Aorta (tissue), 5 donors: ENCODE measurements around the gene GDPD4. TPM values are rescaled to one million over a fixed set of nuclear protein-coding genes. Genes with fewer than 3 reads are reported as not detected.

Experiments used
- ATAC-seq: fragments of 200-7000 bp; cut with Tn5 transposase; one replicate; pipeline ENCODE4 v1.9.1; 2022; ENCODE audit warnings: moderate library complexity; ENCODE audit not compliant: low FRiP score
- DNase-seq, 2 donors: peaks; one replicate each; pipeline ENCODE4 v3.0.0-alpha.2; 2020
- H3K27ac ChIP-seq, 2 donors: one replicate each; pipeline ENCODE4 v1.5.1; 2013; ENCODE audit warnings: low read length in 2 of 2, mild to moderate bottlenecking in 2 of 2, moderate library complexity in 2 of 2, control low read depth in 1 of 2, inconsistent platforms in 1 of 2, low read depth in 1 of 2
- H3K27me3 ChIP-seq, 2 donors: one replicate each; pipeline ENCODE4 v1.6.1; 2013; ENCODE audit warnings: control low read depth in 1 of 2, low read length in 1 of 2, mild to moderate bottlenecking in 1 of 2, moderate library complexity in 1 of 2; ENCODE audit not compliant: insufficient read depth in 2 of 2, control insufficient read depth in 1 of 2
- H3K36me3 ChIP-seq, 2 donors: one replicate each; pipeline ENCODE4 v1.6.1; 2013; ENCODE audit warnings: control low read depth in 1 of 2, low read length in 1 of 2, mild to moderate bottlenecking in 1 of 2; ENCODE audit not compliant: insufficient read depth in 2 of 2, control insufficient read depth in 1 of 2
- H3K4me1 ChIP-seq, 2 donors: one replicate each; pipeline ENCODE4 v1.6.1; 2013; ENCODE audit warnings: low read length in 2 of 2, control low read depth in 1 of 2, mild to moderate bottlenecking in 1 of 2, moderate library complexity in 1 of 2; ENCODE audit not compliant: insufficient read depth in 2 of 2, control insufficient read depth in 1 of 2
- H3K4me3 ChIP-seq, 2 donors: one replicate each; pipeline ENCODE4 v1.5.1; 2013; ENCODE audit warnings: low read length in 2 of 2, control low read depth in 1 of 2, mild to moderate bottlenecking in 1 of 2
- H3K9me3 ChIP-seq: one replicate; pipeline ENCODE4 v1.6.1; 2013; ENCODE audit warnings: mild to moderate bottlenecking, low read length; ENCODE audit not compliant: control insufficient read depth
- WGBS, 2 donors: extraction: QIAGEN DNeasy Blood & Tissue Kit; methylation state at CpG; one replicate each; pipeline ENCODE4 v1.1.7; 2013; 5-methylcytosine and 5-hydroxymethylcytosine counted together
- intact Hi-C, 2 donors: fragments of 100-400 bp; cut with DNase I; formaldehyde crosslinking; loops; one replicate each; pipeline versions ENCODE4 v1.14.2 to v1.15.0; 2022
- long read RNA-seq, 2 donors: library from polyadenylated mRNA; unstranded; transcript quantifications; one replicate each; pipeline ENCODE4 v2.0.0, GENCODE V29; 2020 to 2021
- polyA plus RNA-seq, 2 donors: library from polyadenylated mRNA; stranded (reverse); fragments of 200-250 nt; gene quantifications; one replicate each; pipeline ENCODE4 v1.2.3, GENCODE V29; 2013
- total RNA-seq, 2 donors: library from RNA; stranded (reverse); fragmentation: NEBNext Ultra II Directional; extraction: Animal tissue kit (Norgen Biotek cat#: 25700); gene quantifications; one replicate each; pipeline ENCODE4 v1.2.1, GENCODE V29; 2021
- donor health status: healthy with polysubstance abuse.
- donor health status: Bipolar disorder and iron deficiency.
- donor health status: DM: no; HTN: no; CAD: no.
- donor health status: DM: no; HTN: no; CAD: no.
- donor health status: DM: yes; HTN: yes; CAD: no.

Gene GDPD4, protein sequence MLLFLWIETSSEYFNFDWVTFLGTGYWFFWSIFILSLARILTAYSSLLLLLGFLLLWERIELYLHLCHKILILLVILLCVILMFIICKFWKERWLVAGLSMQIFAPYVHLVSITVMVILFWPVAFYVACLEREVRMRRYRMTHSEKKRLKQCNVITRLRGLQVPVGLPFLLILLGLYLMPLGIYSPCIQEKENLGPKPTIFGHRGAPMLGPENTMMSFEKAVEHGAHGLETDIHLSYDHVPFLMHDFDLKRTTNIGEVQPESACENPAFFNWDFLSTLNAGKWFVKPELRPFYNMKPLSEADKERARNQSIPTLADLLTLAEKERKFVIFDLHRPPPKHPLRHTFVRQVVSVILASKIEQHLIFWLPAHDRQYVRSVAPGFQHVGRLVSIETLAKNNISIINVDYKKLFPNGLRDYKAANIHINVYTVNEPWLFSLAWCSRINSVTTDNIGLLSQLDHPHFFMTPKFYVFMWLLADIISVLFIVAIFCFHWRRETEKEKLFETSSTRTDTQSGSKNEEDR
- total RNA-seq (not detected), polyA plus RNA-seq (not detected)
- long read RNA-seq, donor 1: 0 reads
- long read RNA-seq, donor 2: 0 reads

DNA sequence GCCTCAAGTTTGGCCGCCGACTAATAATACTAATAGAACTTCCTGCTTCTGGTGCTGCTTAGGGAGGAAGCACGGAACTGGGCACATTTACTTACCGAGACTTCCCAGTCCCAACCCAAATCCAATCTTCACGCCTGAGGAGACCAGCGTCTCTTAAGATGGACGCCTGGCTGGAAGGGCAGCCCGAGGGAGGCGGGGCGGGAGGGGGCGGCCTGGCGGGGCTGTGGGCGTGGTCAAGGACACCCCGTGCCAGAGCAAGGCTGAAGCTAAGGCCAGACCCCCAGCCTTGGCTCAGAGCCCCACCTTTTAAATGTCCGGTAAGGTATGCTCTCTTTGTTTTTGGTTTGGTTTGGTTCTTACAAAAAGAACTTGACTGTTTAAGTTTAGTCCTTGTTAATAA lies at the start of gene GDPD4:
Gene GDPD4, minus strand, starts transcription at position 177 of the 400 bp plus-strand sequence. CDS start 16,549 bp downstream, outside the sequence.
- ATAC-seq (no peak), DNase-seq (no peak)
- Histone ChIP-seq H3K9me3 (no peaks in the 10 kb centered on the region), H3K4me1 (no peaks in the 10 kb centered on the region), H3K4me3 (no peak within 1 kb of the TSS), H3K27ac (no peak within 1 kb of the TSS), H3K36me3 (no peaks in the 10 kb centered on the region), H3K27me3 (no peaks in the 10 kb centered on the region)
- intact Hi-C loops: no loop called here
- 89 to 91% methylated on average over 15 of the region's 15 CpGs for WGBS, 2 donors

DNA sequence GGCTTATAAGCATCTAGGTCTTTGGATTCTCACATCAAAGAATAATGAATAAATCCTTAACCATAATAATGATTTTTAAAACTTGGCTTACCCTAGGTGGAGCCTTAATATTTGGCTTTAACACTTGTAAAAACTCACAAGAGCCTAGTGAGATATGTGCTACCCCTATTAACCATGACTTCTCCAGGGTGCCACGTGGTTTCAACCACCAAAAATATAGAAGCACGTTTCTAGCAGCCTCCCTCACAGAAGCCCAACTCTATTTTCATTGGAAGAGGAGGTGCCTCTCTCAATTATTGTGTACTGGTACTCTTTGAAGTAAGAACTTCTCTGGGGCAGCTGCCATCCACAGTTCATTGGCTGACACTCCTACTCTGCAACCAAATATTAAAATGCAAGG lies 46.5 kb upstream of the GDPD4 start:
- no peak for ATAC-seq
- H3K36me3 ChIP-seq: peaks cover 0 to 5% of the 10 kb centered on the region in 2 donors
- no peak overlapping the region for H3K4me3 ChIP-seq
- no peaks in the 10 kb centered on the region for H3K27me3 ChIP-seq
- intact Hi-C loops: no loop called here
- no peaks in the 10 kb centered on the region for H3K4me1 ChIP-seq
- H3K27ac ChIP-seq: no peak overlapping the region
- 67 to 73% methylated on average over 2 of the region's 2 CpGs for WGBS, 2 donors
- H3K9me3 ChIP-seq: no peaks in the 10 kb centered on the region
- no peak for DNase-seq

GRCh38 chr11:77346906-77347603 lies 45.6 kb upstream of the GDPD4 start:
- no peak for ATAC-seq
- Histone ChIP-seq H3K4me3 (no peak overlapping the region), H3K9me3 (no peaks in the 10 kb centered on the region), H3K36me3 (peaks cover 0 to 7% of the 10 kb centered on the region in 2 donors), H3K27me3 (no peaks in the 10 kb centered on the region), H3K4me1 (no peaks in the 10 kb centered on the region), H3K27ac (no peak overlapping the region)
- intact Hi-C loops: no loop called here
- DNase-seq: no peak
- 88 to 96% methylated on average over 2 of the region's 2 CpGs for WGBS, 2 donors

DNA sequence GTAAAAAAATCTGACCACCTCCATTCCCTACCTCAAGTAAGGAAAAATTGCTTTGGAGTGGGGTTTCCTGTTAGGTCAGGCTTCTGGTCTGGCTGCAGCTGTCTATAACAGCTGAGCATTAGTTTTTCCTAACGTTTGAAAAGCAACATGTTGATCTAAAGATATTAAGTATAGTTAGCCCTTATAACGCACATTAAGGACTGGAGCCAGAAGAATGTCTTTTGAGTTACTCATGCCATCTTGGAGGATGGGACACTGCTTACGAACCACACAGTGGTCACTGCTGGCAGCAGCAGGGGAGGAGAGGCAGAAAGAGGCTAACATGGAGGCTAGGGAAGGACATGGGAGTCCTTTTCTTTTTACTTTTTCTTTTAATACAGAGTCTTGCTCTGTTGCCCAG lies 44.1 kb upstream of the GDPD4 start:
- ATAC-seq (no peak), DNase-seq (no peak)
- Histone ChIP-seq H3K9me3 (no peaks in the 10 kb centered on the region), H3K4me1 (no peaks in the 10 kb centered on the region), H3K36me3 (peaks cover under 1 to 7% of the 10 kb centered on the region in 2 donors), H3K27me3 (no peaks in the 10 kb centered on the region), H3K27ac (no peak overlapping the region), H3K4me3 (no peak overlapping the region)
- WGBS, 2 donors: 29 to 45% methylated on average over 3 of the region's 3 CpGs
- intact Hi-C loops: no loop called here

GRCh38 chr11:77340501-77340900 lies 39.0 kb upstream of the GDPD4 start:
- ATAC-seq: no peak
- no peaks in the 10 kb centered on the region for H3K4me1 ChIP-seq
- peaks cover 7 to 9% of the 10 kb centered on the region in 2 donors for H3K36me3 ChIP-seq
- DNase-seq: no peak
- H3K4me3 ChIP-seq: no peak overlapping the region
- H3K27ac ChIP-seq: no peak overlapping the region
- no peaks in the 10 kb centered on the region for H3K27me3 ChIP-seq
- no peaks in the 10 kb centered on the region for H3K9me3 ChIP-seq
- intact Hi-C loops: no loop called here
- WGBS, 2 donors: 66 to 72% methylated on average over 3 of the region's 3 CpGs

GRCh38 chr11:77332259-77332658 lies 30.8 kb upstream of the GDPD4 start:
- Histone ChIP-seq H3K4me3 (no peak overlapping the region), H3K9me3 (no peaks in the 10 kb centered on the region), H3K4me1 (no peaks in the 10 kb centered on the region), H3K27ac (no peak overlapping the region), H3K36me3 (peaks cover 0 to 5% of the 10 kb centered on the region in 2 donors), H3K27me3 (no peaks in the 10 kb centered on the region)
- DNase-seq: no peak
- no peak for ATAC-seq
- WGBS, 2 donors: 82 to 94% methylated on average over 1 to 3 of the region's 3 CpGs
- intact Hi-C loops: no loop called here

GRCh38 chr11:77325159-77325558 lies 23.7 kb upstream of the GDPD4 start:
- Histone ChIP-seq H3K27me3 (no peaks in the 10 kb centered on the region), H3K4me1 (no peaks in the 10 kb centered on the region), H3K36me3 (peaks cover 0 to 7% of the 10 kb centered on the region in 2 donors), H3K9me3 (no peaks in the 10 kb centered on the region), H3K4me3 (no peak overlapping the region), H3K27ac (no peak overlapping the region)
- DNase-seq (no peak), ATAC-seq (no peak)
- WGBS, 2 donors: 86 to 92% methylated on average over 1 of the region's 1 CpG
- intact Hi-C loops: no loop called here

- Histone ChIP-seq H3K4me3 (no peak overlapping the region), H3K9me3 (no peaks in the 10 kb centered on the region), H3K4me1 (no peaks in the 10 kb centered on the region), H3K36me3 (peaks cover 0 to 7% of the 10 kb centered on the region in 2 donors), H3K27me3 (no peaks in the 10 kb centered on the region), H3K27ac (no peak overlapping the region)
- ATAC-seq (no peak), DNase-seq (no peak)
- intact Hi-C loops: no loop called here
Measured at GRCh38 chr11:77324508-77324907, 23.0 kb upstream of the GDPD4 start.
